OCI-LY3 (cell line): ENCODE results near the gene TH.

ENCODE experiments used
- EZH2phosphoT487 ChIP-seq: fragments of 200-600 bp; shearing (Covaris generic); IDR thresholded peaks from 2 replicates; pipeline ENCODE4 v1.6.1; 2018; ENCODE audit warnings: antibody characterized with exemption, mixed run types, low read depth
- TF ChIP-seq, protein P1 (sequence below): fragments of 200-600, 300-600 bp; sonication (generic); IDR thresholded peaks from 2 replicates; pipeline ENCODE4 v1.5.1; 2014; ENCODE audit warnings: antibody characterized with exemption, low read length, low read depth

DNA sequence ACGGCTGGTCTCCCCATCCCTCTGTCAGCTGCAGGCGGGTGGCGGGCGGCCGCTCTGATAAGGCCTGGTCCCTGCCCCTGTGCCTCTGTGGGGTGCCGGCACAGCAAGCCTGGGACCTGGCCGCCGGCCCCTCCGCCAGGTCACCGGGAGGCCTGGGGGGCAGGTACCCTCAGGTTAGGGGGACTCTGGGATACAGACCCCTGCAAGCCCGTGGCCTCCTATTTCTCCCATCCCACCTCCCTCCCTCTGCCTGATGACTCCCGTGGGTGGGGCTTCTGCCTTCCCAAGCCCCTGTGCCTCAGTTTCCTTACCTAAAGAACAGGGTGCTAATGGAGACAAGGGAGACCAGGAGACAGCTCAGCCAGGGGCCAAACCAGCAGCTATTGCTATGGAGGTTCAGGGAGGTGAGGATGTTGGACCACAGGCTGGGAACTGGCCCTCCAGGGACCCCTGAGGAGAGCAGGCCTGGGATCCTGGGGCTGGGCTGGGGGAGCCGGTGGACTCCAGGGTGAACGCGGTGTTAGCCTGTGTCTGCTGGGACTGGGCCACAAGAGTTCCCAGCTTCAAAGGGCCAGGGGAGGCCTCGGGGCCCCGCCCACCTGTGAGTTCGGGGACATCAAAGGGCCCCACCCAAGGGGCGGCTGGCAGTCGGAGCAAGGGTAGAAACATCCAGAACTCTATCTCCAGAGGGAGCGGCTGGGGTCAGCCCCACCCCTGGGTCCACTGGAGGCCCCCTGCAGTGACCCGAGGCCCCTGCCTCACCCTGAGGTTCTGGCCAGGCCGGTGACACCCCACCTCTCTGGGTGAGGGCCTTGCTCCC, 32.0 kb upstream of the TH start:
- TF ChIP-seq, protein P1, sequence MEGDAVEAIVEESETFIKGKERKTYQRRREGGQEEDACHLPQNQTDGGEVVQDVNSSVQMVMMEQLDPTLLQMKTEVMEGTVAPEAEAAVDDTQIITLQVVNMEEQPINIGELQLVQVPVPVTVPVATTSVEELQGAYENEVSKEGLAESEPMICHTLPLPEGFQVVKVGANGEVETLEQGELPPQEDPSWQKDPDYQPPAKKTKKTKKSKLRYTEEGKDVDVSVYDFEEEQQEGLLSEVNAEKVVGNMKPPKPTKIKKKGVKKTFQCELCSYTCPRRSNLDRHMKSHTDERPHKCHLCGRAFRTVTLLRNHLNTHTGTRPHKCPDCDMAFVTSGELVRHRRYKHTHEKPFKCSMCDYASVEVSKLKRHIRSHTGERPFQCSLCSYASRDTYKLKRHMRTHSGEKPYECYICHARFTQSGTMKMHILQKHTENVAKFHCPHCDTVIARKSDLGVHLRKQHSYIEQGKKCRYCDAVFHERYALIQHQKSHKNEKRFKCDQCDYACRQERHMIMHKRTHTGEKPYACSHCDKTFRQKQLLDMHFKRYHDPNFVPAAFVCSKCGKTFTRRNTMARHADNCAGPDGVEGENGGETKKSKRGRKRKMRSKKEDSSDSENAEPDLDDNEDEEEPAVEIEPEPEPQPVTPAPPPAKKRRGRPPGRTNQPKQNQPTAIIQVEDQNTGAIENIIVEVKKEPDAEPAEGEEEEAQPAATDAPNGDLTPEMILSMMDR: no peak
- no peak for TF ChIP-seq EZH2phosphoT487
